ENCODE measurements around the gene LAMB2.

LAMB2 gene

GRCh38 chr3:49120438-49121131 lies 12.3 kb downstream of the LAMB2 start, which contains the start of gene USP19:
Gene USP19 (minus strand): TSS chr3:49120823. CDS start chr3:49119145, 1,678 bp downstream.
- DNase-seq = peak; percentile 77

GRCh38 chr3:49120096-49120437 lies 12.8 kb downstream of the LAMB2 start:
- DNase-seq = no peak

- no peak for DNase-seq
These were observed 13.4 kb downstream of the LAMB2 start for GRCh38 chr3:49119439-49119838.

GRCh38 chr3:49119036-49119435 lies 13.8 kb downstream of the LAMB2 start:
- no peak for DNase-seq

- no peak for DNase-seq
These were observed 20.6 kb downstream of the LAMB2 start for GRCh38 chr3:49112262-49112661.

- no peak for DNase-seq
These were observed 21.5 kb downstream of the LAMB2 start for GRCh38 chr3:49111347-49111746.

GRCh38 chr3:49110780-49111179 lies 22.1 kb downstream of the LAMB2 start:
- DNase-seq = no peak

GRCh38 chr3:49108346-49108745 lies 24.5 kb downstream of the LAMB2 start:
- DNase-seq = no peak

- peak; percentile 66 for DNase-seq
These were observed 28.2 kb downstream of the LAMB2 start, which contains the start of gene QARS1 for GRCh38 chr3:49104427-49105291. Gene QARS1 (minus strand): TSS chr3:49104757. CDS start chr3:49104733, 24 bp downstream.

GRCh38 chr3:49104052-49104426 lies 28.8 kb downstream of the LAMB2 start:
- no peak for DNase-seq

GRCh38 chr3:49100046-49100615 lies 32.7 kb downstream of the LAMB2 start:
- DNase-seq = no peak

- DNase-seq = no peak
These were observed 33.8 kb downstream of the LAMB2 start for GRCh38 chr3:49098910-49099630.

- DNase-seq = no peak
These were observed 34.4 kb downstream of the LAMB2 start for GRCh38 chr3:49098429-49098828.

- DNase-seq = peak; percentile 91
These were observed 38.7 kb downstream of the LAMB2 start, which contains the start of gene QRICH1 for GRCh38 chr3:49093853-49094767. Gene QRICH1 (minus strand): TSS chr3:49094071. CDS start chr3:49077017, 17,054 bp downstream.

- DNase-seq = peak; percentile 49
These were observed 39.7 kb downstream of the LAMB2 start for GRCh38 chr3:49092938-49093852.

- DNase-seq = no peak
These were observed 51.4 kb downstream of the LAMB2 start for GRCh38 chr3:49081429-49081828.

GRCh38 chr3:49079270-49079669 lies 53.6 kb downstream of the LAMB2 start:
- no peak for DNase-seq

- no peak for DNase-seq
These were observed 56.2 kb downstream of the LAMB2 start for GRCh38 chr3:49076646-49077045.

GRCh38 chr3:49076116-49076515 lies 56.7 kb downstream of the LAMB2 start:
- DNase-seq = no peak
